Caco-2 (cell line): ENCODE measurements around the gene CD320. TPM values are rescaled to one million over a fixed set of nuclear protein-coding genes. Genes with fewer than 3 reads are reported as not detected.

ENCODE experiments used
- BruUV-seq: library from RNA; stranded (reverse); fragments of 400-500 nt; replicated peaks from 2 replicates; lab custom pipeline; 2021; lab: Mats Ljungman, UMichigan
- CTCF ChIA-PET: fragments of 300-600 bp; sonication (Branson Sonifier 250); formaldehyde crosslinking; loops from one replicate; lab custom pipeline; 2022; ENCODE audit warnings: antibody characterized with exemption; lab: Charles Lee
- POLR2A ChIA-PET: fragments of 300-600 bp; sonication (Branson Sonifier 250); formaldehyde crosslinking; loops from one replicate; lab custom pipeline; 2022; ENCODE audit warnings: antibody characterized with exemption; lab: Charles Lee
- DNase-seq, 2 experiments: peaks; one replicate each; pipeline versions ENCODE4 v3.0.0 to v3.0.0-alpha.2; 2020 to 2022
- H3K27me3 ChIP-seq: replicated peaks from 2 replicates; pipeline ENCODE4 v1.6.0; 2011; ENCODE audit warnings: low read length; ENCODE audit not compliant: control insufficient read depth, insufficient read depth
- H3K36me3 ChIP-seq: 2 replicates; pipeline ENCODE4 v1.5.1; 2011; ENCODE audit warnings: low read length; ENCODE audit not compliant: control insufficient read depth, insufficient read depth
- H3K4me1 ChIP-seq: fragments of 250-450 bp; sonication (Bioruptor Pico); 2 replicates; pipeline ENCODE4 v1.5.1; 2020; ENCODE audit warnings: mild to moderate bottlenecking
- H3K4me3 ChIP-seq: 2 replicates; pipeline ENCODE4 v1.5.1; 2011; ENCODE audit warnings: low read depth, mild to moderate bottlenecking, control low read depth, low read length
- H3K9me3 ChIP-seq: fragments of 250-450 bp; sonication (Bioruptor Pico); 2 replicates; pipeline ENCODE4 v1.5.1; 2020; ENCODE audit warnings: mild to moderate bottlenecking, moderate library complexity
- H3K27ac Mint-ChIP-seq: one replicate; pipeline ENCODE4 v1.8.0; 2022; ENCODE audit warnings: mixed read lengths; ENCODE audit not compliant: unreplicated experiment
- H3K27me3 Mint-ChIP-seq: one replicate; pipeline ENCODE4 v1.8.0; 2022; ENCODE audit warnings: mixed read lengths; ENCODE audit not compliant: insufficient read depth, unreplicated experiment
- H3K36me3 Mint-ChIP-seq: one replicate; pipeline ENCODE4 v1.8.0; 2022; ENCODE audit warnings: mild to moderate bottlenecking, mixed read lengths; ENCODE audit not compliant: insufficient read depth, unreplicated experiment
- H3K4me1 Mint-ChIP-seq: one replicate; pipeline ENCODE4 v1.8.0; 2022; ENCODE audit warnings: low read depth, mixed read lengths; ENCODE audit not compliant: unreplicated experiment
- H3K4me3 Mint-ChIP-seq: one replicate; pipeline ENCODE4 v1.8.0; 2022; ENCODE audit warnings: mild to moderate bottlenecking, moderate library complexity, mixed read lengths; ENCODE audit not compliant: unreplicated experiment
- H3K9me3 Mint-ChIP-seq: one replicate; pipeline ENCODE4 v1.8.0; 2022; ENCODE audit warnings: mixed read lengths; ENCODE audit not compliant: unreplicated experiment
- CTCF ChIP-seq, 2 experiments: fragments of 200-600 bp in 1 of 2; IDR thresholded peaks; 1 replicate in 1 of 2; 2 replicates in 1 of 2; pipeline versions ENCODE4 v1.5.1 to v1.8.0; 2011 to 2022; ENCODE audit warnings: antibody characterized with exemption in 1 of 2, control low read depth in 1 of 2, inconsistent platforms in 1 of 2, low read depth in 1 of 2, low read length in 1 of 2, mild to moderate bottlenecking in 1 of 2, moderate library complexity in 1 of 2; ENCODE audit not compliant: insufficient read depth in 1 of 2, severe bottlenecking in 1 of 2, unreplicated experiment in 1 of 2
- intact Hi-C: fragments of 100-400 bp; cut with micrococcal nuclease; formaldehyde crosslinking; loops from one replicate; pipeline ENCODE4 v1.10.0; 2022; ENCODE audit not compliant: unreplicated experiment
- total RNA-seq: library from RNA; stranded (reverse); gene quantifications from 2 replicates; pipeline ENCODE4 v1.2.3, GENCODE V29; 2022

CD320 gene
- total RNA-seq, 1 experiment from 2014 or later = 81.0 TPM

GRCh38 chr19:8262431-8262830 lies 45.7 kb downstream of the CD320 start:
- no TSS peak for BruUV-seq
- ChIA-PET POLR2A (no interaction called here), CTCF (no interaction called here)
- Mint-ChIP-seq H3K4me3 (no peak overlapping the region), H3K36me3 (peaks cover 20% of the 10 kb centered on the region), H3K9me3 (no peaks in the 10 kb centered on the region), H3K4me1 (no peaks in the 10 kb centered on the region), H3K27me3 (no peaks in the 10 kb centered on the region), H3K27ac (no peak overlapping the region)
- no peaks in the 10 kb centered on the region for H3K4me1 ChIP-seq
- DNase-seq = peak; percentile 0 to 13
- intact Hi-C loops = no loop called here
- H3K27me3 ChIP-seq = no peaks in the 10 kb centered on the region
- H3K4me3 ChIP-seq = no peak overlapping the region
- TF ChIP-seq CTCF (IDR thresholded peaks at IDR 0.05; ENCODE audit: insufficient read depth in 1 of 2, low read depth in 1 of 2, low read length in 1 of 2, severe bottlenecking in 1 of 2, unreplicated experiment in 1 of 2) = no peak
- no peaks in the 10 kb centered on the region for H3K36me3 ChIP-seq
- H3K9me3 ChIP-seq = no peaks in the 10 kb centered on the region

- ChIA-PET CTCF (no interaction called here), POLR2A (no interaction called here)
- BruUV-seq = no TSS peak
- peak; percentile 0 to 23 for DNase-seq
- no peak for TF ChIP-seq CTCF (IDR thresholded peaks at IDR 0.05; ENCODE audit: insufficient read depth in 1 of 2, low read depth in 1 of 2, low read length in 1 of 2, severe bottlenecking in 1 of 2, unreplicated experiment in 1 of 2)
- Histone ChIP-seq H3K4me3 (no peak overlapping the region), H3K36me3 (no peaks in the 10 kb centered on the region), H3K9me3 (no peaks in the 10 kb centered on the region), H3K27me3 (no peaks in the 10 kb centered on the region), H3K4me1 (no peaks in the 10 kb centered on the region)
- H3K9me3 Mint-ChIP-seq = no peaks in the 10 kb centered on the region
- H3K36me3 Mint-ChIP-seq = peaks cover 25% of the 10 kb centered on the region
- no peaks in the 10 kb centered on the region for H3K4me1 Mint-ChIP-seq
- H3K27ac Mint-ChIP-seq = no peak overlapping the region
- intact Hi-C loops = no loop called here
- no peaks in the 10 kb centered on the region for H3K27me3 Mint-ChIP-seq
- H3K4me3 Mint-ChIP-seq = no peak overlapping the region
These were observed 46.3 kb downstream of the CD320 start for GRCh38 chr19:8261881-8262280.

- Histone ChIP-seq H3K4me1 (no peaks in the 10 kb centered on the region), H3K9me3 (no peaks in the 10 kb centered on the region), H3K27me3 (no peaks in the 10 kb centered on the region), H3K4me3 (no peak overlapping the region), H3K36me3 (no peaks in the 10 kb centered on the region)
- H3K27ac Mint-ChIP-seq = no peak overlapping the region
- no TSS peak for BruUV-seq
- no peaks in the 10 kb centered on the region for H3K9me3 Mint-ChIP-seq
- no peak for TF ChIP-seq CTCF (IDR thresholded peaks at IDR 0.05; ENCODE audit: insufficient read depth in 1 of 2, low read depth in 1 of 2, low read length in 1 of 2, severe bottlenecking in 1 of 2, unreplicated experiment in 1 of 2)
- H3K4me1 Mint-ChIP-seq = no peaks in the 10 kb centered on the region
- intact Hi-C loops = no loop called here
- ChIA-PET POLR2A (interaction anchor here (0.5 kb wide), 1 partner anchor 16 kb away, joined by 3 read pairs; no protein-coding TSS in a partner anchor), CTCF (no interaction called here)
- peak in 1 of 2 experiments; percentile 31 for DNase-seq
- peaks cover 28% of the 10 kb centered on the region for H3K36me3 Mint-ChIP-seq
- no peaks in the 10 kb centered on the region for H3K27me3 Mint-ChIP-seq
- H3K4me3 Mint-ChIP-seq = no peak overlapping the region
These were observed 46.8 kb downstream of the CD320 start for GRCh38 chr19:8261347-8261746.
